SH-SY5Y (cell line): ENCODE results near the gene L3MBTL3.

Source experiments
- GATA2 ChIP-seq: IDR thresholded peaks from 2 replicates; pipeline ENCODE4 v1.6.1; 2011; ENCODE audit warnings: mild to moderate bottlenecking, low read depth, low read length
- GATA3 ChIP-seq: IDR thresholded peaks from 2 replicates; pipeline ENCODE4 v1.6.1; 2011; ENCODE audit warnings: low read depth, mild to moderate bottlenecking, low read length, moderate library complexity

Gene L3MBTL3

GRCh38 chr6:130099119-130099518 is 80.7 kb downstream of the L3MBTL3 start:
- TF ChIP-seq GATA3 (no peak), GATA2 (no peak)

- TF ChIP-seq GATA3: no peak
- no peak for TF ChIP-seq GATA2
These were observed 87.8 kb downstream of the L3MBTL3 start for GRCh38 chr6:130105996-130106704.

DNA sequence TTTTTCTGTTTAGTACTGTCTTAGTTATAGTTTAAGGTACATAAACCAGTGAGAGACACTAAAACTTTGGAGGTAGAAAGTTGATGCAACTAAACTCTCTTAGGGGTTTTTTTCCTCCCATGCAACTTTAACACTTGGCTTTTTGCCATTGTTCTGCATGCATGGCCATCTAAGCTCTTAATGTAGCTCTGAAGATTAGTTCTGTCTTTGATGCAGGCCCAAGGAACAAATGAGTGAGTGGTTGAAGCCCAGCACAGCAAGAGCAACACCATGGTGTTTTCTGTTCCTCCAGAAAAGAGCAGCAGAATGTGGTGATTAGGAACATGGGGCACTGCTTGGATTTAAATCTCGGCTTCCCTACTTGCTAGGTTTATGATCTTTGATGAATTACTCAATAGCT is 89.3 kb downstream of the L3MBTL3 start:
- TF ChIP-seq GATA3 (no peak), GATA2 (no peak)

GRCh38 chr6:130111031-130111430 is 92.7 kb downstream of the L3MBTL3 start:
- TF ChIP-seq GATA2 (no peak), GATA3 (no peak)

DNA sequence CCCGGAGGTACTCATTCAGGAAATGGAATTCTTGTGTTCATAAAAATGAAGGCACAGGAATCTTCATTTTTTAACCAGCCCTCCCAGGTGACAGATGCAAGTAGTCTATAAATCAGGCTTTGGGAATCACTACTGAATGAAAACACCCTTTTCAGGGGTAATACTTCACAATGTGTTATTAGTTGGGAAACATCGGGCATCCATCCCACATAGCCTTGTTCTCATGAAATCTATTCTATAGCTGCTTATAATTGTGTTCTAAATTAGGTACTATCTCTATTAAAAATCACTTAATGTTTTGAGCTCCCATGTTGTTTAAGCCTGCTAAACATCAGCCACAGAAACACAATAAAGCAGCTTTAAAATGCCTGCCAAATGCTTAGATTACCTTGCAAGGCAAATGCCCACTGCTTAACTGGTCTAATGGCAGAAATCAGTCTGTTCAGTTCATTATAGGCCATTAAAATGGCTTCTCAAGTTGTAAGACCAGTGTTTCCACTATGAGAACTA is 94.9 kb downstream of the L3MBTL3 start:
- TF ChIP-seq GATA2 (no peak), GATA3 (no peak)

- TF ChIP-seq GATA3: no peak
- TF ChIP-seq GATA2: no peak
These were observed 96.7 kb downstream of the L3MBTL3 start for GRCh38 chr6:130115036-130115435.

- TF ChIP-seq GATA3 (no peak), GATA2 (no peak)
These were observed 97.9 kb downstream of the L3MBTL3 start for GRCh38 chr6:130116273-130116672.

- TF ChIP-seq GATA2: no peak
- TF ChIP-seq GATA3: no peak
These were observed 99.9 kb downstream of the L3MBTL3 start for GRCh38 chr6:130118236-130118635.

GRCh38 chr6:130119211-130119610 is 100.8 kb downstream of the L3MBTL3 start:
- TF ChIP-seq GATA2: no peak
- no peak for TF ChIP-seq GATA3

DNA sequence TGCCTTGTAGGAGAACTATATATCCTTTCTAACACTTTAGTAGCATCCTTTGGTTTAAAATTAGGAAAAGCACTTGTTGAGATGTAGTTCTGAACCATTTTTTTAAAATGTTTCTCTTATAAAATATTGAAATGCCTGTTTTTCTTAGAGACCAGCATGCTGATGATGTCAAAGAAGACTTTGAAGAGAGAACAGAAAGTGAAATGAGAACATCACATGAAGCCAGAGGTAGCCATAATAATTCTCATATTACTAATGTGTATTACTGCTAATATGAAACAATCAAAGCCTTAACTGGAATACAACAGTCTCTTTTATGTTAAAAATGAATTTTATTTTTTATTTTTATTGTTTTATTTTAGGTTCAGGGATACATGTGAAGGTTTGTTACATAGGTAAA is 102.3 kb downstream of the L3MBTL3 start:
- no peak for TF ChIP-seq GATA2
- no peak for TF ChIP-seq GATA3

DNA sequence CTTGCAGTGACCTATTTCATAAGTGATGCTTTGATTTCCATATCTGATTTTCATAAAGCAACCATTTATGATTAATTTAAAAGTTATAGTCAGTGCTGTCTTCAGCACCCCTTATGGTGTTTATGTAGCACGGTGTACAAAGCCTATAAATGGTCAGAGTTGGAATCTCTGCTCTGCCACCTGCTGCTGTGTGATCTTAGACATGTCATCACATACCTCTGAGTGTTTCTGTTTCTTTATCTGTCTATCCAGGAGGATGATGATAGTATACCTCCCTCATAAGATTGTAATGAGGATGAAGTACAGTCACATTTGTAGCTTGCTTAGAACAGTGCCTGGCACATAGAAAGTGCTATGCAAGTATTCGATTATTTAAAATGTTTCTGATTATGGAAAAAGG is 103.9 kb downstream of the L3MBTL3 start:
- TF ChIP-seq GATA3: no peak
- no peak for TF ChIP-seq GATA2

GRCh38 chr6:130127195-130127594 is 108.8 kb downstream of the L3MBTL3 start:
- no peak for TF ChIP-seq GATA3
- TF ChIP-seq GATA2: no peak

GRCh38 chr6:130128326-130128725 is 109.9 kb downstream of the L3MBTL3 start:
- no peak for TF ChIP-seq GATA3
- no peak for TF ChIP-seq GATA2

- TF ChIP-seq GATA3 (no peak), GATA2 (no peak)
These were observed 111.4 kb downstream of the L3MBTL3 start for GRCh38 chr6:130129762-130130246.

DNA sequence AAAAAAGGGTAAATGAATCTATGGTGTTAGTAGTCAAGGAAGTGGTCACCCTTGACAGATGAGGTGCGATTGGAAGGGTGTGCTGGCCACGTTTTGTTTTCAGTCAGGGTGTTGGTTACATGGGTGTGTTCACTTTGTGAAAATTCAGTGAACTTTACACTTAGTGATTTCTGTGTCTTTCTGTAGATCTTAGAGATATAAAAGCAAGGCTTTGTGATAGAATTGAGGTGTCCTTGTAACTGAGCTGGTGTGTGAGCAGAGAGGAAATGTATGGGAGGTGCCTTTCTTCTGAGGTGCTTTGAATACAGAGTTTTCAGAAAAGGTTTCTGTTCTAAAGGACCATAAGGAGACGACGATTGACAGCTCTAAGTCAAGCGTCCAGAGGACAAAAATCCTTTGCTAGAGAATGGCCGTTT is 113.9 kb downstream of the L3MBTL3 start:
- no peak for TF ChIP-seq GATA3
- TF ChIP-seq GATA2: no peak

GRCh38 chr6:130134582-130134981 is 116.2 kb downstream of the L3MBTL3 start:
- no peak for TF ChIP-seq GATA2
- TF ChIP-seq GATA3: no peak
